Activated CD8-positive, alpha-beta memory T cell treated with anti-CD3 and anti-CD28 coated beads for 1 hour (primary cell): ENCODE measurements around the gene ZNF697.

Experiments used
- DNase-seq, 2 donors: peaks; one replicate each; pipeline ENCODE4 v3.0.0-alpha.2; 2020; ENCODE audit warnings: low read depth in 1 of 2; ENCODE audit errors: extremely low read depth in 1 of 2

Gene ZNF697

DNA sequence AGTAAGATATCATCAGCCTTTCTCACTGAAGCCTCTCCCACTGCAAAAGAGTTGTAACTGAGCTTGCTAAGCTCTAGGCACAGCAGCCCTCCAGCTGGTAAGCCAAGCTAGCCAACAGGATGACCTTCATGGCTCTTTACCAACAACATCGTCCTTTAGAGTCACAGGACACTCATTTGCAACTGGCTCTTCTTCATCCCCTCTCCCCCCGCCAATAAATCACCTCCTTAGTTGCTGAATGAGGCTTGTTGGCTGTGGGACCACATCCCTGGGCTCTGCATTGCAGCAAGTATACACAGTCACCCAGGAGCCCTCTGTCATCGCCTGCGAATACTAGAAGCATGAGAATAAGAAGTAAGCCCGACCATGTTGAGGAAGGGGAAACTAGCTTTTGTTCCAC is 16.0 kb upstream of the ZNF697 start:
- no peak for DNase-seq

DNA sequence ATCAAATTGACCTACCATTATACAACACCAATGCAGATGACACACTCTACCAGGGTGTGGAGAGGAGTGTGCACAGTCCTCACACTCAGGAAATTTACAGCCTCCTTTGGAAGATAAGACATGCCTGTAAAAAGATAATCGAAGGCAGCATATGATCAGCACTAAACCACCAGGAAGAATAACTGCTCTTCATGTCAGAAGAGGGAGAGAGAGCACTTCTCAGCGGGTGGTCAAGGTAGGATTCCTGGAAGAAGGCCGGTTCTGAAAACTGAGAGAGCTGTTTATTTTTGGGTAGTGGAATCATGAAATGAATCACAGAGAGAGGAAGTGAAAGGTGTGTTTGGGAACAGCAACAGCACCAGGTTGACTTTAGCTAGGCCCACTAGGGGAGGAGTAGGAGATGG is 14.0 kb upstream of the ZNF697 start:
- DNase-seq, result no peak

DNA sequence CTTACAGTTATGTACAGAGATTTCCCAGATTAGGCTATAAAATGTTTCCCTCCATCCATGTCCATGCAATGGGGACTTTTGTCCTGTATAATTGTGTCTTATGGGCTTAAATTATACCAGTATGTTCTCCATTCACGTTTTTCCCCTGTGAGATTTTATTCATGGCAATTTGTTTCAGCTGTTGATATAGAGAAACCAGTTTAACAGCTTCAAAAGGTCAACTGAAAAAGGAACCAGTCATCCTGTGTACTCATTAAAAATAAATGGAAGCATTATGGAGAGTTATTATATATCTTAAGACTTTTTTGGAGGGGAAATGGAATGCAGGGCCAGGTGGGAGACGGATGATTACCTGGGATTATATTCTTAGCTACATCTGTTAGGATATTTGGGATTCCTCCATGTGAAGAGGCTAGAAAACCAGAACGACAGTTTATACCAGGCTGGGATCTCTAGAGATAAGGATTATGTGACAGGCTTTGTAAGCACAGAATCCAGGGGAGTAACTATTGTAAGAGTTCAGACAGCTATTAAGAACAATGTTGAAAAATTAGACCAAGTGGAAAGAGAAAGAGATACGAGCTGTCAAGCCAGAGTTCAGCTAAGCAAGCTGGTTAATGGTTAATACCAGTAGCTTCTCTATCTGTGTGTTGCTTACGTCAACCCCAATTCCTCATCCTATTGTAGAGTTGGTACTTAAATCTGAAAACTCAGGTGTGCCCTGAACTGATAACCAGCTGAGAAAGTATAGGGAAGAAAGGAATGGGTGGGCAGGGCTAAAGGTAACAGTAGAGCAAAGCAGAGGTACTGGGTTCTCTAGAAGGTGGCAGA is 12.4 kb upstream of the ZNF697 start:
- no peak for DNase-seq

DNA sequence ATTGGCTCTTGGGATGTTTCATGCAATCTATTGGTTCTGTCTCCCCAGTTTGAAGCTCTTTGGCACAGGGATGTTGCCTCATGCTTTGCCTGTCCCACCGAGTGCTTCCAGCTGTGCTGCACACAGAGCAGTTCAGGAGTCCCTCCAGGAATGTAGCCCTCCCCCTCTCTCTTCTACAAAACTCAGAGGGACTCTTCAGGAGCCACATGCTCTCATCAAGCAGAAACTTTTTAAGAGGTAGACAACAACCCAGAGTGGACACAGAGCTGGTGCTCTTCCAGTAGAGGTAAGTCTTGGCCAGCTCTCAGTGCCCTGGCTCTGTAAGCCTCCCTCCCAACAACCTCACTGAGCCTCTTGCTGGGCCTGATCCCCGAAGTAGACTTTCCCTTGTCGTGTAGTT is 11.6 kb upstream of the ZNF697 start:
- no peak for DNase-seq

DNA sequence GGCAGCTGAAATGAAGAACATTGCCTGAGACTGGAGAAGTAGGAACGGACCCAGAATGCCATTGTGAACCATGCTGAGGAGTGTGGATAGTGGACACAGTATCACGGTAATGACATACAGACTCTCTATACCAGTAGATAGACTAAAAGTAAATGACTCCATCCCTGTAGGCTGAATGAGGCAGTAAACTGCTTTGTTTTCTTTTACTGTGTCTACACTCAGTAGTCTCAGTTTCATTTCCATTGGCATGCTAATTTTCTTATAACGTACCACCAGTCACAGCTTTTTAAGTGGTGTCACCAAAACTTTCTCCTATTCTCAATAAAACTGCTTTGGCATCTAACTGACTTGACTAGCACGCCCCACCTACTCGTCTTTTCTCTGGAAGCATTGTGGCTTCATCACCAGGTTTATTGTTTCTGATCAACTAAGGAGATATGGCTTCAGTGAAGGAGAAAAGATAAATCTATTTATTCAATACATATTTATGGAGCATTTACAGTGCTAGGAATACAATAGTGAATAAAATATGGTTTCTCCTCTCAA is 8.4 kb upstream of the ZNF697 start:
- no peak for DNase-seq

DNA sequence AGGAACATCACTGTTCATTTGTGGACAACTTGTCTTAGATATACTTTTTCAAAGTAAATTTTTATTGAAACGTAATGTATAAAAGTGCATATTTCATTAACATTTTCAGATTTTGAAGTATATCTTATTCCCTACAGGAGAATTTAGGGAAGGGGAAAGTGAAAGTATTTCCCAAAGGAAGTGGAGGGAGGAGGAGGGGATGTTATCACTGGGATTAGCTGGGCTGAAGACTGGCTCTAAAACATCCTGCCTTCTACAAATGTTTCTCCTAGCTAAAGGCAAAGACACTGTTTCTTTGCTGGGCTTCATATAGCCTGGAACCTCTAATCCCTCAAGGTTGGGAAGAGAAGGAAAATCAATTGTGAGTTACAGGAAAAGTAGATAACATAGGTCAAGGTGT is 7.1 kb upstream of the ZNF697 start:
- DNase-seq, result no peak

DNA sequence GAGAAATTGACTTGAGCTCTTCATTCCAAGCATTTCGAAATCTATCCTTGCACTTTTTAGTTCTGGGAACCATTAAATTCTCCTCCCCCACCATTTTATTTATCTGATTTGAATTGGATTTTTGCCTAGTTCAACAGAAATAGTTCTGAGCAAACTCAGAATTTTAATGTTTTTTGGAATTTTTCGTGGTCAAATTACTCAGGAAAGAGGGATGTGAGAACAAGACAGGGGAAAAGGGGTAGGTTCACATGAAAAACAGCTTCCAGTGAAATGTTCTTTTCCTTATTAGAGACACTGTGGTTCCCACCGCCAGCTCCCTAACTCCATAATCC is 5.7 kb upstream of the ZNF697 start:
- DNase-seq, result no peak

DNA sequence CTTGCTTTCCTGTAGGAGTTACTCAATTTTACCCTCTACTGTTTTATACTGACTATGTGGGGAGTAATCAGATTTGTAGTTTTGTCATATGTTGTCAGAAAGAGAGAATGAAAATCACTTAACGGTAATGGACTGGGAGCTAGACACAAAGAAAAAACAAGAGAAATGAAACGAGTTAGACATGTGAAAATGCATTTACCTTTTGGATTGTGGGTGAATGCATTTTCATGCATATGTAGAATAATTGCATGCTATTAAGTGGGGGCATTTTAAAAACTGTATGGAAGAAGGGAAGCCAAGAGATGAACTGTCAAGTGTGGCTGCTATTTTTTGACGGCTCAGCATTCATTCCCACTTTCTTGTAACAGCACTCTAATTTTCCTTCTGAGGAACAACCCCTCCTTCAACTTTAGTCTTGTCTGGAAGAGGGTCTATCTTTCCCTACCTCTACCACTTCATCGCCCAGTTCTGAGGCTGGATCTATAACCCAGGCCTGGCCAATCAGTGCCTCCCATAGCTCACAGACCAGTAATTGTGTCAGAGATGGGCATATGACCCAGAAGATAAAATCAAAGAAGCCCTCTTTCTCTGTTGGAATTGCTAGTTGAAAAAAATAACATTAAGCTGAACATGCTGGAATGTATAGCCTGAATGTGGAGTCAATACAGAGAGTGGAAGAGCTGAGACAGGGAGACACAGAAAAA is 5.2 kb upstream of the ZNF697 start:
- DNase-seq, result no peak

DNA sequence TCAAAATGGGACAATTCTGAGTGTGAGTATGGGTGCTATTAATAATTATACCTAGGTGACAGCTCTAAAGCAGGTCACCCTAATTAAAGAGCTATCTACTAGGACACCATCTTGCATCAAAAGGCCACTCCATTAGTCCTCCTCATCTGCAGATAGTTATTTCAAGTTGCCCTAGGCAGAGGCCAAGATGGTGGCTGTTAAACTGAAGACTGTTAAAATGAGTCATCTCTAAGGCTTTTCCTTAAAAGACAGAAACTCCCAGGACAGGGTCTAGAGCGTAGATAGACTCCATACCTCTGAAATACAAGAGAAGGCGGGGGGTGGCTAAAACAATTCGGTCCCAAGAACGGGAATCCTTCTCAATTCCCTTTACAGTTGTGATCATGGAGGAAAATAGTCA is 4.5 kb upstream of the ZNF697 start:
- DNase-seq, result no peak

DNA sequence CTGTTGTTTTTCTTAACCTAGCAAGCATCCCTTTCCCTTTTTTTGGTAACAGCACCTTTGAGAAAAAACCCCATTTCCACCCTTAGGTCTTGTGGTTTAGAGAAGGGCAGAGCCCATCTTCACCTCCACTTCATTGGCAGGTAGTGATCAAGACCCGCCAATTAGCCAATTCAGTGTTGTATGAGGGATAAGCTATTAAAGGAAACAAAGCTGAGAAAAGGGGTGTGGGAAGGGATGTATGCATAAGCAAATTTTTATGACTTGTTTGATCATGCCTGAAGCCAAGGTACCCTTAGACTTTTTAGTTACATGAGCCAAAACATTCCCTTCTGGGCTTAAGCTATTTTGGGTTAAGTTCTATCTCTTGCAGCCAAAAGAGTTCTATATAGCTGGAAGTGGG is 3.6 kb upstream of the ZNF697 start:
- DNase-seq, result no peak

DNA sequence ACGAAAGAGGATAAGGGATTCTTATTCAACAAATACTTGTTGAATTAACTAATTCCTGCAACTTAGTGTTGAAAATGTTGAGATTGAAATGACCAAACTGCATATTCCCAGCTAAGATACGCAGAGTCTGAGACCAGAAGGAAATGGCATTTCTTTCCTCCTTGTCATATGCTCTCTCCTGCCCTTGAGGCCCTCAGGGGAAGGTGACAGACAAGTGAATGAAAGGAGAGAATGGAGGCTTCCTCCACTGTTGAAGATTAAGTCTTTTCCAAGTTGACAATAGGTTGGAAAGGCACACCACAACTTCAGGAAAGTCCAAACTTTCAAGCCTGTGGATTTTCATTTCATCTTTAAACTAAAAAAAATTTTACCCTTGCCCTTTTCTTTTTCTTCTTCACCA is 3.1 kb upstream of the ZNF697 start:
- DNase-seq, result no peak

DNA sequence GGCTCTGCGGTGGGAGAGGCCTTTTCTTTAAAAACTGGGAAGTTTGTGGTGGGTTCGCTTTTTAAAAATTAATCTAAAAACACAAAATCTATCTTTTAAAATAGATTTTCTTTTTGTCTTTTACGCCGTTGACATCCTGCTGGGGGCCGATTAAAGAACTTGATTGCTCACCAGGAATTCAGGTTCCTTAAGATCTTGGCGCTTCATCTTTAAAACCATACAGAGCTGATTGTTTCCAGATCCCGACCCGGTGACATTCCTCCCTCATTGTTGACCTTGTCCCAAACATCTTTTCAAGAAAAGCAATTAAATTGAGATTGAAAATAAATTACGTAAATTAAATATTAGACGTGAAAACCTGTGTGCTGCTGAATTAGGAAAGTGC is 546 bp upstream of the ZNF697 start:
- no peak for DNase-seq

DNA sequence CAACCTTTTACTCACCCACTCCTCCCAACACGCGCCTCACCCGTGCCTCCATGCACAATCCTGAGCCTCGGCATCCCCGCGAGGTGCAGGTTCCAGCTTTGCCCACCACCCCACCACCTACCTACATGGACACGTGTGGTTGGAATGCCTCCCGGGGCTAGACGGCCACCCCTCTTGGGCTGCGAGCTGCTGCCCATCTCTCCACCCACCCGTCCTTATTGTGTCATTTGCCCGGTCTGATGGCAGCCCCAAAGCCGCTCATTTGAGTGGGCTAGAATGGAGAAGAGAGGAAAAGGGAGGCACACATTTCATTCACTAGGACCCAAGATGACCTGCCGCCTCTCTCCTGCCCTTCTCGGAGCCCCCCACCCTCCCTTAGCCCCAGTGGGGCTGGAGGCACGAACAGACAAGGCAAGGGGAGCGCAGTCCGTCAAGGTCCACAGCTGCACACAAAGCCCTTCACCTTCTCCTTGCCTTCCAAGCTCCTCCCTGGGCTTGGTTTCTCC is 785 bp downstream of the ZNF697 start:
- no peak for DNase-seq

DNA sequence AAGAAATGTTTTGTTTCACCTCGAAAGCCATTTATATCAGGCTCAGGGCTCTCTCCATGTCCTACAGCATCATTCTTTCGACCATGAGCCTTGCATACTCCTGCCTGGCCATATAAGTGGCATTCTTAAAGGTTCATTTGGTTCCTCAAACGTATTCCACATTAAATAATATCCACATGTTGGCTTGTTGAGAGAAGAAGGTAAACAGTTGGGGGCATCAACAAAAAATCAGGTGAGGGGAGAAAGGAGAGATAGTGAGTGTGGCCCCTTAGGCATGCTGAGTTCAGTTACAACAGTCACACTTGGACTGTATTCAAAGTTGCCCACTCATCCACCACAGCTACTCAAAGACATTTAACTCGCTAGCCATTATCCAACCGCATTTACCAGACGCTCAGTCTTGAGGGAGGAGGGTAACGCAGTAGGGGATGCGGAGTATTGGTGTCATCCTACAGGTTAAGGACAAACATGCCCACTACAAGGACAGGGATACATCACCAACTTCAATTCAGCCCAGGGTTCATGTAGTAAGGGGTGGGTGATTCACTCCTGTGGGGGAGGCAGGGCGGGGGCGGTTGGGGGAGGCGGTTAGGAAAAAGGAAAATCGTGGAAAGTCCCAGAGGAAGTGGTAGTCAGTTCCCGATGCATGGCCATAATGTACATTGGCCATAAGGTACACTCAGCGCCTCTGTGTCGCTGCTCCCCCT is 1.4 kb downstream of the ZNF697 start:
- DNase-seq, result no peak

DNA sequence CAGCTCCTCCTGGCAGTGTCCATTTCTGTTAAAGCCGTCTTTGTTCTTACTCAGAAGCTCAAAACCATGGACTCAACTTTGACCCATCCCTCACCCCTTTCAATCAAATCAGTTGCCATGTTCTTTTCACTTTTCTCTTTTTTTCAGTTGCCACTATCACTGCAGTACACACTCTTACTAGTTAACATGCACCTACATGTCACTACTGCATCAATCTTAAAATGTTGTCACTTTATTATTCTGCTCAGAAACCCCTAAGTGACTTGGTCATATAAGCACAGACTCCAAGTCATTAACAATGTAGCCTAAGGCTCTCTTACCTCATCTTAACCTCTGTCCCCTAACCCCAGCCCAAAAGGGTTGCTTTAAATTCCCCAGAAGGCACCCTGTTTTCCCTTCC is 9.0 kb downstream of the ZNF697 start:
- DNase-seq, result no peak

DNA sequence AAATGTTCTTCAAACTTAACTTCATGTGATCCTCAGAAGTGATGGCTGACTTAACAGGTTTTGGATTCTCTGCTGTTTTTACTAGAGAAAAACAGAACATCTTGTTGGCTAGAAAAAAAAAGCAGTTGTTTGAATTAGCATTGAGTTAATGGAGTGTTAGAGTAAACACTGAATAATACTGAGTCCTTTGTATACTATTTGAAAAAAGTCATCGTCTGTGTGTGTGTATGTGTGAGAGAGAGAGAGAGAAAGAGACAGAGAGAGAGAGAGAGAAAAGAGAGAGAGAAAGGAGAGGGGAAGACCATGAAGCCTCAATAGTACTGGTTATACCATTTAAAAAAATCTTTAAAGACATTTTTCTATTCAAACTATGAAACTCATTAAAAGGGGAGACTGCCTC is 10.4 kb downstream of the ZNF697 start:
- DNase-seq, result no peak

DNA sequence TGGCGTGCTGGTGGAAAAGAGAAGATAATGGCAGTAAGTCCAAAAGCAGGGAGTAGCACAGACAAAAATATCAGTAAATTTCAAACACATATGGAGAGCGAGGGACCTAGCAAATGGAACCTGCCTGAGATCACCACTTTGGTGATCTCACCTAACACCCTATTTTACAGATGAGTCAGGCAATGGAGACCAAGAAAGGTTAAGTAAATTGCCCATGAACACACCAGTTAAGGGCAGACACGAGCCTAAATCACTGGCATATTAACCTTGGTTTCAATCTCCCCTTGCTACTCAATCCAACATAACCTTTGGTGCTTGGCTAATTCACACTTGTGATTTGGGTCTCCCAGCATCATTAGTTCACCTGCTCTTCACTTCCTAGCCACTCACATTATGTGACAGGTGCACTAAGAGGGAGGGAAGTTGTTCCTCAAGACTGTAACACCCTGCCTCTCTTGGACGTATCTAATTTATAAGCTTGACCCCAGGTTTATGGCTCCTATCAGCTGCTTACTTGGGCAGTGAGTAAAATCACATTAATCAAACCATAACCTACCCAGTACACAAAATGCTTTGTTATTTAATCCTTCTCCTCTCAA is 11.5 kb downstream of the ZNF697 start:
- DNase-seq, result no peak

DNA sequence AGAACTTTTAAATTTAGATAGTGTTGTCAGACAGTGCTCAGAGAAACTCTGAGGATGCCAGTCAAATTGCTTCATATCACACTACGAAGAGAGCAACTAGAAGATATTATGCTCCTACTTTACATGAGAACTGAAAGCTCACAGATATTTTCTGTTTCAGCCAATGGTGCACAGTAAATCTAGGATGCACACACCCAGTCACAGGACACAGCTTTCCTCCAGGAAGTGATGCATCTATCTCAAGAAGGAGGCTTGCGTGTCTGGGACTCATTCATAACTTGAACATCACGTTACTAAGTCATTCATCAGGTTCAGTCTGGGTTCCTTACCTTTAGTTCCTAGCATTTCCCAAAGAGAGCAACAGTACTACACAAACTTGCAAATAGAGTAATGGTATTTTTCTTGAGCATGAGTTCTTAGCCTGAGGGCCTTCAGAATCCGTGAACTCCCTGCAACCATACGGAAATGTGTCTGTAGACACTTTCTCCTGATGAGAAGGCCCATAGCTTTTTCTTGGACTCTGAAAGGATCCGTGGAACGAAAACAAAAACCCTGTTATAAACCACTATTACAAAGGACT is 12.2 kb downstream of the ZNF697 start:
- DNase-seq, result no peak

DNA sequence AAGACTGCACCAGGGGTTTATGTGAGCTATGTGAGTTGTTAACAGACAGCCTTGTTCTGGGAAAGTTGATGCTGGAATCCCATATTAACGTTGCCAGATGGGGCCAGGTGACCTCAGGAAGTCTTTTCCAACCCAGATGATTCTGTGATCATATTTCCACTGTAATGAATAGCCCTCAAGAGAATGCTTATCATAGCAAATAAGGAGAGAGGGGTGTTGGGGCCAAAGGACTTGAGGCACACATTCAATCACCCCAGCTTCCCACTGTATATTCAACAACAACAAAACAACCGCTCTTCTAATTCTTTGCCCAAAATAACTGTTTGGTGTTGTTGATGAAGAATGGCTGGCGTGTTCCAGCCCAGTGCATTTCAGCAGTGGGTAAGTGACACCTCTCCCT is 14.1 kb downstream of the ZNF697 start:
- DNase-seq, result no peak

DNA sequence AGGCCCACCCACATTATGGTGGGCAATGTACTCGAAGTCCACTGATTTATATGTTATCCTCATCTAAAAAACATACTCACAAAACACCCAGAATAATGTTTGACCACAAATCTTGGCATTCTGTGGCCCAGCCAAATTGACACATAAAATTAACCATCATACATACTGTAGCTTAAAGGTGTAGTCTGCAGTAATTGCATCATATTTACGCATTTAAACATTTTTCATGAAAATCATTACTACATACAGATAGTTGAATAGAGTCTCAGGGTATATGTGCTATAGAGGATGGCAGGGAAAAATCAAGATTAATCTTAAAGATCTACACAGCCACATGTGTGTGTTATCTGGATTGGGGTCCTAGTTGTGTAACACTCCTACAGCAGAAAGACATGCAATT is 14.5 kb downstream of the ZNF697 start:
- DNase-seq, result no peak

DNA sequence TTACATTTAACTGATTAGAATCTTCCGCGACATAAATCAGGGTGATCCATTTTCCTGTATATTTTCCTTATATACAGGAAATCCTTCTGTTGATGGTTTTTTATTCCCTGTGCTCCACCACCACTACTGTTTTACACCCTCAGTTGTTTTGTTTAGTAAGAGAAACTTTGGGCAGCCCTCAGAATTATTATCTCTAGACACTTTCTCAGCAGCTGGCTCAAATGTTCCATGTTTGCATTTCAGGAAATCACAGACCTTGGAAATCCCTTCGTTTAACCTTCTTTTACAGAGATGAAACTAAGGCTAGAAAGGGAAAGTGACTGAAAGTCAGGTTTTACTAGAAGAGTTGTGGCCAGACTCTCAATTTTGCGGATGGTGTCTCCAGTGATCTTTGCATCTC is 15.2 kb downstream of the ZNF697 start:
- no peak for DNase-seq
